Heart right ventricle (tissue), 16 donors: ENCODE results near the gene ERGIC1. TPM values are rescaled to one million over a fixed set of nuclear protein-coding genes. Genes with fewer than 3 reads are reported as not detected.

Experiments used
- ATAC-seq, 8 donors: fragments of 200-7000 bp; cut with Tn5 transposase; one replicate each; pipeline ENCODE4 v1.9.1; 2020; ENCODE audit warnings: mild to moderate bottlenecking in 8 of 8, moderate library complexity in 8 of 8, moderate number of reproducible peaks in 1 of 8
- DNase-seq, 2 donors: peaks; one replicate each; pipeline ENCODE4 v3.0.0-alpha.2; 2020
- H3K27ac ChIP-seq, 10 donors: fragments of 200-600 bp; sonication (generic) in 2 of 10; one replicate each; pipeline versions ENCODE4 v1.5.0 to v1.8.0; 2020 to 2022; ENCODE audit warnings: mild to moderate bottlenecking in 3 of 10
- H3K27me3 ChIP-seq, 7 donors: fragments of 200-600 bp; one replicate each; pipeline ENCODE4 v1.8.0; 2021 to 2022; ENCODE audit warnings: mild to moderate bottlenecking in 2 of 7
- H3K36me3 ChIP-seq, 9 donors: fragments of 200-600 bp; sonication (generic) in 1 of 9; one replicate each; pipeline versions ENCODE4 v1.5.0 to v1.8.0; 2020 to 2022; ENCODE audit warnings: mild to moderate bottlenecking in 2 of 9
- H3K4me1 ChIP-seq, 9 donors: fragments of 200-600 bp; sonication (generic) in 1 of 9; one replicate each; pipeline versions ENCODE4 v1.5.0 to v1.8.0; 2020 to 2022; ENCODE audit warnings: mild to moderate bottlenecking in 4 of 9
- H3K4me3 ChIP-seq, 10 donors: fragments of 200-600 bp; sonication (generic) in 2 of 10; one replicate each; pipeline versions ENCODE4 v1.5.0 to v1.8.0; 2020 to 2022; ENCODE audit warnings: mild to moderate bottlenecking in 7 of 10, moderate library complexity in 2 of 10
- H3K9me3 ChIP-seq, 11 donors: fragments of 200-600 bp in 10 of 11; sonication (generic) in 2 of 11; one replicate each; pipeline versions ENCODE4 v1.5.0 to v1.8.0; 2013 to 2022; ENCODE audit warnings: mild to moderate bottlenecking in 2 of 11, control low read depth in 1 of 11, moderate library complexity in 1 of 11
- CTCF ChIP-seq, 9 donors: fragments of 200-600 bp; sonication (generic) in 2 of 9; IDR thresholded peaks; one replicate each; pipeline versions ENCODE4 v1.5.0 to v1.8.0; 2021 to 2022; ENCODE audit warnings: antibody characterized with exemption in 9 of 9, mild to moderate bottlenecking in 5 of 9, moderate library complexity in 1 of 9
- WGBS, 2 donors: extraction: QIAGEN DNeasy Blood & Tissue Kit; methylation state at CpG; one replicate each; pipeline ENCODE4 v1.1.7; 2013; ENCODE audit warnings: inconsistent platforms in 1 of 2; 5-methylcytosine and 5-hydroxymethylcytosine counted together
- intact Hi-C, 10 donors: fragments of 100-400 bp; cut with DNase I; formaldehyde crosslinking; loops; one replicate each; pipeline versions ENCODE4 v1.11.1 to v1.14.2; 2022
- polyA plus RNA-seq, 2 donors: library from polyadenylated mRNA; stranded (reverse); fragments of 200-250 nt; gene quantifications; one replicate each; pipeline ENCODE4 v1.2.3, GENCODE V29; 2013
- total RNA-seq, 10 donors: library from RNA; stranded (reverse); fragmentation: NEBNext Ultra II Directional in 3 of 10; extraction: Animal tissue kit (Norgen Biotek cat#: 25700) in 3 of 10; gene quantifications; one replicate each; pipeline versions ENCODE4 v1.2.1 to v1.2.4, GENCODE V29; 2021 to 2023
- donor health status: Arrhythmogenic right ventricular cardiomyopathy.
- donor health status: ischemic (EF 13 %, LVEDD 7.1; RV severe dilation, severe dysfunction).
- donor health status: healthy with polysubstance abuse.
- donor health status: DM: no; HTN: yes; CAD: no.
- donor health status: DM: no; HTN: no; CAD: no.
- donor health status: ischemic (EF 25% LVEDD 6.9; RV normal size, moderate dysfunction).
- donor health status: ischemic (EF 25% LVEDD 5.7; RV mildly dilated, moderate dysfunction).
- donor health status: healthy.
- donor health status: DM: yes; HTN: yes; CAD: no.
- donor health status: Ischemic cardiomyopathy.
- donor health status: ischemic (EF 35%, LVEDD 5.7; RV mildly dilated, moderate dysfunction).
- donor health status: nonischemic (EF 11% LVEDD 7.7; RV severe dilation, severe dysfunction).
- donor health status: DM: yes; HTN: yes; CAD: no.
- donor health status: PGD.
- donor health status: ischemic (EF 29% LVEDD 5.4; RV normal size, mild dysfunction).
- donor health status: nonischemic (EF 23%, LVEDD 6.1; RV moderate dilation, normal function).

The ERGIC1 gene
- total and polyA plus RNA-seq, 12 donors: 48.0 to 91.9 (median 72.5) TPM

DNA sequence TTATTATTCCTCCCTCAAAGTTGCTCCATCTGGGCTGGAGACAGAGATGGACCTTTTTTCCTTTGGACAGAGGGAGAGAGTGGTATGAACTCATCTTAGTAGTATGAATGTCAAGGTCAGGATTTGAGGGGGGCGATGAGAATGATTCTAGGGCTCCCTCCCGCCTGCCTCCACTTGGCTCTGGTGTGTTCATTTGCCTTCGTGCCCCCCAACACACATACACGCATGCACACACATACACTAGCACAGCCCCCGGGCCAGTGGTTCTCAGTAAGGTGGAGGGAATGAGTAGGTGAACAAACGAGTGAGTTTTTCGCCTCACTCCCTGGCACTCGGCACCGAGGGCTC lies 44.5 kb downstream of the ERGIC1 start:
- 76 to 80% methylated on average over 9 of the region's 9 CpGs for WGBS, 2 donors
- intact Hi-C loops: no loop called here
- Histone ChIP-seq H3K9me3 (peaks cover 0 to 5% (median 0%) of the 10 kb centered on the region in 11 donors), H3K36me3 (peaks cover 0 to 4% (median 0%) of the 10 kb centered on the region in 9 donors), H3K27ac (peak overlapping the region; percentile 17 to 97 (median 86)), H3K4me1 (peaks cover 9 to 95% (median 48%) of the 10 kb centered on the region in 9 donors), H3K4me3 (peak overlapping the region in 6 of 10 donors; percentile 5 to 36 (median 18)), H3K27me3 (no peaks in the 10 kb centered on the region)
- no peak for TF ChIP-seq CTCF (IDR thresholded peaks at IDR 0.05)
- no peak for DNase-seq
- ATAC-seq: peak in 5 of 8 donors; percentile 3 to 17 (median 4)

- Histone ChIP-seq H3K27ac (peak overlapping the region; percentile 17 to 97 (median 86)), H3K27me3 (no peaks in the 10 kb centered on the region), H3K4me3 (peak overlapping the region in 6 of 10 donors; percentile 5 to 36 (median 18)), H3K9me3 (peaks cover 0 to 8% (median 0%) of the 10 kb centered on the region in 11 donors), H3K36me3 (peaks cover 0 to 5% (median 0%) of the 10 kb centered on the region in 9 donors), H3K4me1 (peaks cover 8 to 93% (median 43%) of the 10 kb centered on the region in 9 donors)
- DNase-seq (no peak), ATAC-seq (peak; percentile 29 to 73 (median 56))
- 45 to 52% methylated on average over 20 of the region's 20 CpGs for WGBS, 2 donors
- TF ChIP-seq CTCF (IDR thresholded peaks at IDR 0.05): no peak
- intact Hi-C loops: no loop called here
These were observed 45.1 kb downstream of the ERGIC1 start for GRCh38 chr5:172878933-172879752.

GRCh38 chr5:172881691-172882370 lies 47.8 kb downstream of the ERGIC1 start:
- intact Hi-C loops: no loop called here
- H3K36me3 ChIP-seq: peaks cover 0 to 5% (median 0%) of the 10 kb centered on the region in 9 donors
- ATAC-seq: peak in 1 of 8 donors; percentile 42
- peaks cover 0 to 8% (median 0%) of the 10 kb centered on the region in 11 donors for H3K9me3 ChIP-seq
- H3K4me3 ChIP-seq: no peak overlapping the region
- H3K27me3 ChIP-seq: no peaks in the 10 kb centered on the region
- no peak for DNase-seq
- peaks cover 8 to 84% (median 54%) of the 10 kb centered on the region in 9 donors for H3K4me1 ChIP-seq
- WGBS, 2 donors: 83 to 87% methylated on average over 8 of the region's 8 CpGs
- no peak for TF ChIP-seq CTCF (IDR thresholded peaks at IDR 0.05)
- peak overlapping the region in 6 of 10 donors; percentile 2 to 97 (median 23) for H3K27ac ChIP-seq

DNA sequence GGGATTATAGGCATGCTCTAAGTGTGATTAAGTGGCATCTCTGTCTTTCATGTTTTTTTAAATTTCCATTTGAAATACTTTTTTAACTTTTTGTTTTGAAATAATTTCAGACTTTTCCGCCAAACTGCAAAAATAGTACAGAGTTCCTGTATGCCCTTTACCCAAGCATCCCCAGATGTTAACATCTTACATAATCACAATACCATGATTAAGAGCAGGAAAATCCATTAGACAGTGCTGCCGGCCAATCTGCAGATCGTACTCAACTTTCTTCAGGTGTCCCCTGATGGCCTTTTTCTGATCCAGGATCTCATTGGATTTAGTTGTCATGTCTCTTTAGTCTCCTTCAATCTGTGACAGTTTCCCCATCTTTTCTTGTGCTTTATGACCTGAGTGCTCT lies 49.0 kb downstream of the ERGIC1 start:
- Histone ChIP-seq H3K4me1 (peaks cover 8 to 85% (median 58%) of the 10 kb centered on the region in 9 donors), H3K9me3 (peaks cover 0 to 8% (median 0%) of the 10 kb centered on the region in 11 donors), H3K27ac (peak overlapping the region in 4 of 10 donors; percentile 47 to 97 (median 68)), H3K27me3 (no peaks in the 10 kb centered on the region), H3K36me3 (peaks cover 0 to 5% (median 0%) of the 10 kb centered on the region in 9 donors), H3K4me3 (no peak overlapping the region)
- DNase-seq (no peak), ATAC-seq (no peak)
- intact Hi-C loops: no loop called here
- no peak for TF ChIP-seq CTCF (IDR thresholded peaks at IDR 0.05)
- WGBS, 2 donors: 69% methylated on average over 3 of the region's 3 CpGs
